ENCODE data around the gene GPATCH8. TPM values are rescaled to one million over a fixed set of nuclear protein-coding genes. Genes with fewer than 3 reads are reported as not detected.

Gene GPATCH8
- polyA plus RNA-seq, 1 donor (not counting 4 experiments of a cell fraction or from before 2014, with no cell fraction given), result 15.1 TPM

- Histone ChIP-seq H2AFZ (ENCODE audit: control insufficient read depth, low read length) (no peak overlapping the region), H3K4me3 (ENCODE audit: control insufficient read depth in 2 of 3, extremely low read depth in 1 of 3, insufficient read depth in 2 of 3, low read depth in 1 of 3, low read length in 3 of 3) (no peak overlapping the region), H3K27me3 (ENCODE audit: control insufficient read depth, extremely low read depth, insufficient read depth, low read length) (no peaks in the 10 kb centered on the region), H3K36me3 (ENCODE audit: control insufficient read depth in 2 of 2, extremely low read depth in 1 of 2, insufficient read depth in 2 of 2, low read length in 2 of 2) (peaks cover 0 to 7% of the 10 kb centered on the region in 2 experiments), H3K4me1 (ENCODE audit: control insufficient read depth, extremely low read depth, insufficient read depth, low read length) (peaks cover 2% of the 10 kb centered on the region), H3K79me2 (ENCODE audit: control insufficient read depth, insufficient read depth, low read length) (peaks cover 25% of the 10 kb centered on the region), H3K4me2 (ENCODE audit: control insufficient read depth, extremely low read depth, insufficient read depth, low read depth, low read length) (no peak overlapping the region), H3K27ac (ENCODE audit: control insufficient read depth, insufficient read depth, low read length) (no peak overlapping the region), H3K9ac (ENCODE audit: control insufficient read depth, extremely low read depth, insufficient read depth, low read length) (no peak overlapping the region), H3K9me1 (ENCODE audit: control insufficient read depth, extremely low read depth, insufficient read depth, low read length) (no peaks in the 10 kb centered on the region), H4K20me1 (ENCODE audit: control insufficient read depth, extremely low read depth, insufficient read depth, low read length) (no peaks in the 10 kb centered on the region), H3K9me3 (ENCODE audit: control insufficient read depth, low read depth, low read length) (no peaks in the 10 kb centered on the region)
- DNase-seq (ENCODE audit: low read depth, low spot score) (no peak), FAIRE-seq (no peak)
- TF ChIP-seq EZH2 (IDR thresholded peaks at IDR 0.05; ENCODE audit: low read length), result no peak
- TF ChIP-seq, protein P1, sequence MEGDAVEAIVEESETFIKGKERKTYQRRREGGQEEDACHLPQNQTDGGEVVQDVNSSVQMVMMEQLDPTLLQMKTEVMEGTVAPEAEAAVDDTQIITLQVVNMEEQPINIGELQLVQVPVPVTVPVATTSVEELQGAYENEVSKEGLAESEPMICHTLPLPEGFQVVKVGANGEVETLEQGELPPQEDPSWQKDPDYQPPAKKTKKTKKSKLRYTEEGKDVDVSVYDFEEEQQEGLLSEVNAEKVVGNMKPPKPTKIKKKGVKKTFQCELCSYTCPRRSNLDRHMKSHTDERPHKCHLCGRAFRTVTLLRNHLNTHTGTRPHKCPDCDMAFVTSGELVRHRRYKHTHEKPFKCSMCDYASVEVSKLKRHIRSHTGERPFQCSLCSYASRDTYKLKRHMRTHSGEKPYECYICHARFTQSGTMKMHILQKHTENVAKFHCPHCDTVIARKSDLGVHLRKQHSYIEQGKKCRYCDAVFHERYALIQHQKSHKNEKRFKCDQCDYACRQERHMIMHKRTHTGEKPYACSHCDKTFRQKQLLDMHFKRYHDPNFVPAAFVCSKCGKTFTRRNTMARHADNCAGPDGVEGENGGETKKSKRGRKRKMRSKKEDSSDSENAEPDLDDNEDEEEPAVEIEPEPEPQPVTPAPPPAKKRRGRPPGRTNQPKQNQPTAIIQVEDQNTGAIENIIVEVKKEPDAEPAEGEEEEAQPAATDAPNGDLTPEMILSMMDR (optimal IDR thresholded peaks at IDR 0.05 in 1 of 3, IDR thresholded peaks at IDR 0.05 in 1 of 3, conservative IDR thresholded peaks at IDR 0.05 in 1 of 3; ENCODE audit: extremely low read depth in 1 of 3, insufficient read depth in 2 of 3, low read length in 3 of 3), result no peak
- dilution Hi-C loops (cut with MboI; ENCODE audit: extremely low pct_ligation_motif_present, low sequenced_read_pairs), result no loop called here
Observed at GRCh38 chr17:44439168-44439567, 64.0 kb downstream of the GPATCH8 start.

GRCh38 chr17:44438636-44439035, 64.6 kb downstream of the GPATCH8 start:
- Histone ChIP-seq H3K27ac (ENCODE audit: control insufficient read depth, insufficient read depth, low read length) (no peak overlapping the region), H3K9me3 (ENCODE audit: control insufficient read depth, low read depth, low read length) (no peaks in the 10 kb centered on the region), H4K20me1 (ENCODE audit: control insufficient read depth, extremely low read depth, insufficient read depth, low read length) (no peaks in the 10 kb centered on the region), H3K9me1 (ENCODE audit: control insufficient read depth, extremely low read depth, insufficient read depth, low read length) (no peaks in the 10 kb centered on the region), H3K36me3 (ENCODE audit: control insufficient read depth in 2 of 2, extremely low read depth in 1 of 2, insufficient read depth in 2 of 2, low read length in 2 of 2) (peaks cover 0 to 8% of the 10 kb centered on the region in 2 experiments), H2AFZ (ENCODE audit: control insufficient read depth, low read length) (no peak overlapping the region), H3K27me3 (ENCODE audit: control insufficient read depth, extremely low read depth, insufficient read depth, low read length) (no peaks in the 10 kb centered on the region), H3K4me2 (ENCODE audit: control insufficient read depth, extremely low read depth, insufficient read depth, low read depth, low read length) (no peak overlapping the region), H3K9ac (ENCODE audit: control insufficient read depth, extremely low read depth, insufficient read depth, low read length) (no peak overlapping the region), H3K79me2 (ENCODE audit: control insufficient read depth, insufficient read depth, low read length) (peaks cover 22% of the 10 kb centered on the region), H3K4me1 (ENCODE audit: control insufficient read depth, extremely low read depth, insufficient read depth, low read length) (no peaks in the 10 kb centered on the region), H3K4me3 (ENCODE audit: control insufficient read depth in 2 of 3, extremely low read depth in 1 of 3, insufficient read depth in 2 of 3, low read depth in 1 of 3, low read length in 3 of 3) (no peak overlapping the region)
- dilution Hi-C loops (cut with MboI; ENCODE audit: extremely low pct_ligation_motif_present, low sequenced_read_pairs), result no loop called here
- DNase-seq (ENCODE audit: low read depth, low spot score), result no peak
- FAIRE-seq, result no peak
- TF ChIP-seq EZH2 (IDR thresholded peaks at IDR 0.05; ENCODE audit: low read length), result no peak
- TF ChIP-seq, protein P1 (optimal IDR thresholded peaks at IDR 0.05 in 1 of 3, IDR thresholded peaks at IDR 0.05 in 1 of 3, conservative IDR thresholded peaks at IDR 0.05 in 1 of 3; ENCODE audit: extremely low read depth in 1 of 3, insufficient read depth in 2 of 3, low read length in 3 of 3), result no peak

Measured in keratinocyte (primary cell).